GM19099 (cell line): Measurements from ENCODE around the gene APBB1IP.

Source experiments
- POLR2A ChIP-seq: IDR thresholded peaks from 3 replicates; pipeline ENCODE4 v1.6.1; 2011; ENCODE audit warnings: low read depth; ENCODE audit not compliant: insufficient read length; ENCODE audit errors: extremely low read depth

Gene APBB1IP

DNA sequence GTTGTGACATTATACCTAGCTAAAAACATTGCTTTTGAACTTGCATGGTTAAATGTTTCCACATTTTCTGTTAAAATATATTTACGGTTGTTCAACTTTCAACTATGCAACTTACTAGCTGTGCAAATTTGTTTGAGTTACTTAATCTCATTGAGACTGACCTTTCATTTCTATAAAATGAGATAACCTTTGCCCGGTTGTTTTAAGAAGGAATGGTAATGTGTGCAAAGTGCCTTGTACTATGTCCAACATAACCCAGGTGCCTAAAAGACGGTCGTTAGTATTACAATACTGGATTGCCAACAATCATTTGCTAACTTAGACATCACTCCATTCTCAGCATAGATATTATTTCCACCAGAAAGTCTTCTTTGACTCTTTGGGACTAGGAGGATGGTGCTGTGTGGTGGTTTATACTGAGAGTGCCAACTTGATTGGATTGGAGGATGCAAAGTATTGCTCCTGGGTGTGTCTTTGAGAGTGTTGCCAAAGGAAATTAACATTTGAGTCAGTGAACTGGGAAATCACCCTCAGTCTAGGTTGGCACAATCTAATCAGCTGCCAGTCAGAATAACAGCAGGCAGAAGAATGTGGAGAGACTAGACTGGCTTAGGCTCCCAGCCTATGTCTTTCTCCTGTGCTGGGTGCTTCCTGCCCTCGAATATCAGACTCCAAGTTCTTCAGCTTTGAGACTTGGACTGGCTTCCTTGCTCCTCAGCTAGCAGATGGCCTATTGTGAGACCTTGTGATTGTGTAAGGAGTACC, 174.2 kb downstream of the APBB1IP start:
- no peak for TF ChIP-seq POLR2A
